ENCODE results near the gene MYH10.

The MYH10 gene

DNA sequence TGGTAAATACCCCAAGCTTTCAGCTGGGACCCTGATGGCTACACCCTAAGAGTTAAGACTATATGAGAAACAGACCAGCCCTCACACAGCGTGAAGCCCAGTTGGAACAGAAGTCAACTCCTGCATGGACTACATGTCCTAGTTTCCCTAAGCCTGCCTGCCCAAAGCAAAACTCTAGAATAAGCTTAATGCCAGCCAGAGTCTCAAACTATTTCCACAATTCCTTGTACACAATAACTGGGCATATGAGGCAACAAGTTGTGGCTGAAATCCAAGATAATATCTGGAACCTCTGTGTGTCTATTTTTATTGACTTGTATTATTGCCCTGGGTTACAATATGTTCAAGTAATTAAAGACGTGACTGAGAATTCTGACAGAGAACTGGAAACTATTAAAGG lies 19.4 kb downstream of the MYH10 start:
- Histone ChIP-seq H3K79me2 (ENCODE audit: insufficient read depth, low read length) (no peaks in the 10 kb centered on the region), H3F3A (ENCODE audit: insufficient read depth, low read length) (no peaks in the 10 kb centered on the region), H3K4me1 (ENCODE audit: insufficient read depth, low read length, severe bottlenecking) (peaks cover 6% of the 10 kb centered on the region), H3K4me3 (ENCODE audit: low read depth, low read length, poor library complexity, severe bottlenecking) (no peak overlapping the region), H3K9me2 (ENCODE audit: low read depth, low read length) (no peaks in the 10 kb centered on the region), H2AFZ (ENCODE audit: low read length) (no peak overlapping the region), H4K20me1 (ENCODE audit: insufficient read depth, low read length) (no peaks in the 10 kb centered on the region), H3K9me3 (ENCODE audit: low read length) (0 out of 2 replicates have a peak, but pooled peaks cover 3% of the 10 kb centered on the region), H3K9ac (ENCODE audit: low read length) (no peak overlapping the region), H3K4me2 (ENCODE audit: low read length) (no peak overlapping the region), H3K27ac (ENCODE audit: low read depth, low read length, poor library complexity, severe bottlenecking) (no peak overlapping the region), H3K27me3 (ENCODE audit: insufficient read depth, low read length) (no peaks in the 10 kb centered on the region), H3K36me3 (ENCODE audit: insufficient read depth, low read length) (no peaks in the 10 kb centered on the region)
- no peak for TF ChIP-seq EZH2 (IDR thresholded peaks at IDR 0.05; ENCODE audit: borderline replicate concordance, low read length)
- TF ChIP-seq, protein P1, sequence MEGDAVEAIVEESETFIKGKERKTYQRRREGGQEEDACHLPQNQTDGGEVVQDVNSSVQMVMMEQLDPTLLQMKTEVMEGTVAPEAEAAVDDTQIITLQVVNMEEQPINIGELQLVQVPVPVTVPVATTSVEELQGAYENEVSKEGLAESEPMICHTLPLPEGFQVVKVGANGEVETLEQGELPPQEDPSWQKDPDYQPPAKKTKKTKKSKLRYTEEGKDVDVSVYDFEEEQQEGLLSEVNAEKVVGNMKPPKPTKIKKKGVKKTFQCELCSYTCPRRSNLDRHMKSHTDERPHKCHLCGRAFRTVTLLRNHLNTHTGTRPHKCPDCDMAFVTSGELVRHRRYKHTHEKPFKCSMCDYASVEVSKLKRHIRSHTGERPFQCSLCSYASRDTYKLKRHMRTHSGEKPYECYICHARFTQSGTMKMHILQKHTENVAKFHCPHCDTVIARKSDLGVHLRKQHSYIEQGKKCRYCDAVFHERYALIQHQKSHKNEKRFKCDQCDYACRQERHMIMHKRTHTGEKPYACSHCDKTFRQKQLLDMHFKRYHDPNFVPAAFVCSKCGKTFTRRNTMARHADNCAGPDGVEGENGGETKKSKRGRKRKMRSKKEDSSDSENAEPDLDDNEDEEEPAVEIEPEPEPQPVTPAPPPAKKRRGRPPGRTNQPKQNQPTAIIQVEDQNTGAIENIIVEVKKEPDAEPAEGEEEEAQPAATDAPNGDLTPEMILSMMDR (IDR thresholded peaks at IDR 0.05; ENCODE audit: low read length): no peak

DNA sequence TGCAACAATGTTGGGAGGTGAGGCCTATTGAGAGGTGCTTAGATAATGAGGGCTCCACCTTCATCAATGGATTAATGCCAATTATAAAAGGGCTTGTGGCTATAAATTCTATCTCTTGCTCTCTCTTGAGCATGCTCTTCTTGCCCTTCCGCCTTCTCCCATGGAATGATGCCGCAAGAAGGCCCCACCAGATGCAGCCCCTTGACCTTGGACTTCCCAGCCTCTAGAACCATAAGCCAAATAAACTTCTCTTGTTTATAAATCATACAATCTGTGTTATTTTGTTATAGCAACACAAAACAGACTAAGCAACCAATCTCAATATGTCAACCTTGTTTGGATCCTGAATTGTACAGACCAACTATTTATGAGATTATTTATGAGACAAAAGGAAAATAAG lies 20.0 kb downstream of the MYH10 start:
- H3K4me1 ChIP-seq (ENCODE audit: insufficient read depth, low read length, severe bottlenecking): peaks cover 6% of the 10 kb centered on the region
- H3K79me2 ChIP-seq (ENCODE audit: insufficient read depth, low read length): no peaks in the 10 kb centered on the region
- H3K9me2 ChIP-seq (ENCODE audit: low read depth, low read length): no peaks in the 10 kb centered on the region
- H4K20me1 ChIP-seq (ENCODE audit: insufficient read depth, low read length): no peaks in the 10 kb centered on the region
- 0 out of 2 replicates have a peak, but pooled peaks cover 3% of the 10 kb centered on the region for H3K9me3 ChIP-seq (ENCODE audit: low read length)
- H3K4me2 ChIP-seq (ENCODE audit: low read length): no peak overlapping the region
- no peaks in the 10 kb centered on the region for H3F3A ChIP-seq (ENCODE audit: insufficient read depth, low read length)
- H3K36me3 ChIP-seq (ENCODE audit: insufficient read depth, low read length): no peaks in the 10 kb centered on the region
- H3K4me3 ChIP-seq (ENCODE audit: low read depth, low read length, poor library complexity, severe bottlenecking): no peak overlapping the region
- no peak overlapping the region for H3K9ac ChIP-seq (ENCODE audit: low read length)
- no peak overlapping the region for H2AFZ ChIP-seq (ENCODE audit: low read length)
- no peak overlapping the region for H3K27ac ChIP-seq (ENCODE audit: low read depth, low read length, poor library complexity, severe bottlenecking)
- TF ChIP-seq, protein P1 (IDR thresholded peaks at IDR 0.05; ENCODE audit: low read length): no peak
- no peak for TF ChIP-seq EZH2 (IDR thresholded peaks at IDR 0.05; ENCODE audit: borderline replicate concordance, low read length)
- no peaks in the 10 kb centered on the region for H3K27me3 ChIP-seq (ENCODE audit: insufficient read depth, low read length)

DNA sequence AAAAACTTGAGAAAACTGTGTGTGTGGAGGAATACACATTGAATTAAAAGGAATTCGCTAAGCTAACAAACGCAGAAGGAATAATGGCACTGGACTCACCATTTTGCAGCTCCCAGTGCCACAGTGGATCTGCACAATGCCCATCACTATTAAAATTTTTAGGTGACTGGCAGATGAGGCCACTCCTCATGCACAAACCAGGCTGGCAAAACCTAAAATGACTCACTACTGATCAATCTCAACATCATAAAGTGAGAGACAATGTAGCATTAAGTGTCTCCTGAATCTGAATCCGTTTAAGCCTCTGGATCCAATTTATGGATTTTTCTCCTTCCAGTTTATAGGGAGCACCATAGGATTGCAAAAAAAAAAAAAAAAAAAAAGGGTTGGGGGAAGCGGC lies 20.6 kb downstream of the MYH10 start:
- Histone ChIP-seq H4K20me1 (ENCODE audit: insufficient read depth, low read length) (no peaks in the 10 kb centered on the region), H3K9me3 (ENCODE audit: low read length) (0 out of 2 replicates have a peak, but pooled peaks cover 3% of the 10 kb centered on the region), H3K27ac (ENCODE audit: low read depth, low read length, poor library complexity, severe bottlenecking) (no peak overlapping the region), H2AFZ (ENCODE audit: low read length) (no peak overlapping the region), H3K9ac (ENCODE audit: low read length) (no peak overlapping the region), H3K27me3 (ENCODE audit: insufficient read depth, low read length) (no peaks in the 10 kb centered on the region), H3K36me3 (ENCODE audit: insufficient read depth, low read length) (no peaks in the 10 kb centered on the region), H3K4me2 (ENCODE audit: low read length) (no peak overlapping the region), H3K79me2 (ENCODE audit: insufficient read depth, low read length) (no peaks in the 10 kb centered on the region), H3K4me1 (ENCODE audit: insufficient read depth, low read length, severe bottlenecking) (peaks cover 6% of the 10 kb centered on the region), H3K9me2 (ENCODE audit: low read depth, low read length) (no peaks in the 10 kb centered on the region), H3K4me3 (ENCODE audit: low read depth, low read length, poor library complexity, severe bottlenecking) (no peak overlapping the region), H3F3A (ENCODE audit: insufficient read depth, low read length) (no peaks in the 10 kb centered on the region)
- TF ChIP-seq, protein P1 (IDR thresholded peaks at IDR 0.05; ENCODE audit: low read length): no peak
- no peak for TF ChIP-seq EZH2 (IDR thresholded peaks at IDR 0.05; ENCODE audit: borderline replicate concordance, low read length)

All from OCI-LY1 (cell line).